HCT116 (cell line): ENCODE data around the gene NGFR. TPM values are rescaled to one million over a fixed set of nuclear protein-coding genes. Genes with fewer than 3 reads are reported as not detected.

ENCODE experiments used
- ATAC-seq: fragments of 200-7000 bp; cut with Tn5 transposase; 2 replicates; pipeline ENCODE4 v1.9.1; 2020; ENCODE audit warnings: mild to moderate bottlenecking, moderate library complexity
- BruUV-seq: library from RNA; stranded (reverse); fragments of 400-500 nt; replicated peaks from 2 replicates; lab custom pipeline; 2021; lab: Mats Ljungman, UMichigan
- CTCF ChIA-PET: fragments of 300-600 bp; sonication (Branson Sonifier 250); formaldehyde crosslinking; loops from one replicate; lab custom pipeline; 2021; ENCODE audit warnings: antibody characterized with exemption; lab: Charles Lee
- POLR2A ChIA-PET: fragments of 300-600, 350-600 bp; sonication (Branson Sonifier 250); formaldehyde crosslinking; loops from one replicate; lab custom pipeline; 2021; ENCODE audit warnings: antibody characterized with exemption; lab: Charles Lee
- RAD21 ChIA-PET, 2 experiments: fragments of 300-600 bp; sonication (Branson Sonifier 250); formaldehyde crosslinking; loops; one replicate each; lab custom pipeline; 2023; ENCODE audit warnings: low total read pairs in 2 of 2; ENCODE audit not compliant: uncharacterized antibody in 2 of 2, unreplicated experiment in 2 of 2, low non-redundant PET in 1 of 2; lab: Charles Lee
- DNase-seq: peaks from one replicate; pipeline ENCODE4 v3.0.0-alpha.2; 2010; ENCODE audit warnings: low read depth, low spot score
- H2AFZ ChIP-seq: fragments of 200-600 bp; shearing (Covaris generic), sonication (generic); 2 replicates; pipeline ENCODE4 v1.6.1; 2017; ENCODE audit warnings: low read depth, mixed run types, mixed read lengths, antibody characterized with exemption, low read length; ENCODE audit not compliant: poor library complexity, severe bottlenecking
- H3K27ac ChIP-seq: 2 replicates; pipeline ENCODE4 v1.5.1; 2012; ENCODE audit warnings: low read depth, low read length
- H3K27me3 ChIP-seq: fragments of 200-600 bp; sonication (generic); 2 replicates; pipeline ENCODE4 v1.6.1; 2016; ENCODE audit warnings: mixed run types, low read length, mixed read lengths; ENCODE audit not compliant: insufficient read depth
- H3K36me3 ChIP-seq, 2 experiments: fragments of 200-500 bp in 1 of 2; fragments of 200-600 bp in 1 of 2; sonication (Bioruptor generic) in 1 of 2; sonication (generic) in 1 of 2; 2 replicates each; pipeline versions ENCODE4 v1.5.1 to v1.6.1; 2014 to 2016; ENCODE audit warnings: low read length in 2 of 2, inconsistent platforms in 1 of 2, mixed read lengths in 1 of 2, mixed run types in 1 of 2; ENCODE audit not compliant: insufficient read depth in 2 of 2, control insufficient read depth in 1 of 2
- H3K4me1 ChIP-seq, 2 experiments: fragments of 200-600 bp in 1 of 2; sonication (generic) in 1 of 2; 2 replicates each; pipeline versions ENCODE4 v1.5.1 to v1.6.1; 2012 to 2017; ENCODE audit warnings: low read length in 2 of 2, inconsistent platforms in 1 of 2, mild to moderate bottlenecking in 1 of 2, mixed read lengths in 1 of 2, mixed run types in 1 of 2, moderate library complexity in 1 of 2; ENCODE audit not compliant: insufficient read depth in 2 of 2, control insufficient read depth in 1 of 2
- H3K4me2 ChIP-seq: fragments of 200-600 bp; sonication (generic); 2 replicates; pipeline ENCODE4 v1.6.1; 2017; ENCODE audit warnings: mixed run types, low read length, mixed read lengths
- H3K4me3 ChIP-seq, 2 experiments: fragments of 200-600 bp in 1 of 2; sonication (generic) in 1 of 2; replicated peaks in 1 of 2; 2 replicates each; pipeline ENCODE4 v1.5.1; 2011 to 2016; ENCODE audit warnings: low read length in 2 of 2, control low read depth in 1 of 2, low read depth in 1 of 2, mild to moderate bottlenecking in 1 of 2, mixed read lengths in 1 of 2, mixed run types in 1 of 2
- H3K79me2 ChIP-seq: fragments of 200-600 bp; sonication (generic); 2 replicates; pipeline ENCODE4 v1.6.1; 2017; ENCODE audit warnings: mild to moderate bottlenecking, mixed run types, low read length, moderate library complexity, mixed read lengths; ENCODE audit not compliant: insufficient read depth
- H3K9ac ChIP-seq: fragments of 200-600 bp; sonication (generic); 2 replicates; pipeline ENCODE4 v1.6.1; 2016; ENCODE audit warnings: low read length, mixed read lengths
- H3K9me2 ChIP-seq: fragments of 200-600 bp; sonication (generic), shearing (Covaris generic); 2 replicates; pipeline ENCODE4 v1.6.1; 2017; ENCODE audit warnings: mixed run types, mild to moderate bottlenecking, moderate library complexity; ENCODE audit not compliant: insufficient read depth
- H3K9me3 ChIP-seq, 2 experiments: fragments of 200-500 bp in 1 of 2; fragments of 200-600 bp in 1 of 2; sonication (Bioruptor generic) in 1 of 2; sonication (generic) in 1 of 2; 2 replicates each; pipeline ENCODE4 v1.6.1; 2014 to 2017; ENCODE audit warnings: low read length in 2 of 2, mixed read lengths in 2 of 2, inconsistent platforms in 1 of 2, low read depth in 1 of 2, mild to moderate bottlenecking in 1 of 2, mixed run types in 1 of 2, moderate library complexity in 1 of 2; ENCODE audit not compliant: control insufficient read depth in 1 of 2, insufficient read depth in 1 of 2
- H4K20me1 ChIP-seq: fragments of 200-600 bp; sonication (generic), shearing (Covaris generic); 2 replicates; pipeline ENCODE4 v1.6.1; 2017; ENCODE audit warnings: mixed run types, mild to moderate bottlenecking, moderate library complexity; ENCODE audit not compliant: insufficient read depth
- CBX3 ChIP-seq: IDR thresholded peaks from 2 replicates; pipeline ENCODE4 v1.6.1; 2012; ENCODE audit warnings: low read depth
- CEBPB ChIP-seq: IDR thresholded peaks from 2 replicates; pipeline ENCODE4 v1.6.1; 2012; ENCODE audit warnings: low read depth
- EGR1 ChIP-seq: IDR thresholded peaks from 2 replicates; pipeline ENCODE4 v1.6.1; 2012; ENCODE audit warnings: low read depth
- REST ChIP-seq: IDR thresholded peaks from 2 replicates; pipeline ENCODE4 v1.6.1; 2012; ENCODE audit warnings: low read depth
- SIN3A ChIP-seq: IDR thresholded peaks from 2 replicates; pipeline ENCODE4 v1.6.1; 2012; ENCODE audit warnings: low read depth
- SRF ChIP-seq: IDR thresholded peaks from 2 replicates; pipeline ENCODE4 v1.6.1; 2012; ENCODE audit warnings: low read depth
- TCF7L2 ChIP-seq: IDR thresholded peaks from 2 replicates; pipeline ENCODE4 v1.7.0; 2011; ENCODE audit warnings: borderline replicate concordance, inconsistent platforms; ENCODE audit not compliant: insufficient read depth, insufficient read length; ENCODE audit errors: extremely low read depth
- intact Hi-C: fragments of 100-400 bp; cut with micrococcal nuclease; formaldehyde crosslinking; loops from 2 replicates; pipeline ENCODE4 v1.10.0; 2022
- total RNA-seq: library from RNA; stranded (reverse); gene quantifications from one replicate; pipeline ENCODE4 v1.2.1, GENCODE V29; 2021; ENCODE audit not compliant: unreplicated experiment
- TF ChIP-seq, protein P1 (sequence below): IDR thresholded peaks from 2 replicates; pipeline ENCODE4 v1.6.1; 2011; ENCODE audit warnings: mild to moderate bottlenecking, low read length, moderate library complexity; ENCODE audit not compliant: insufficient replicate concordance; ENCODE audit errors: extremely low read depth
- TF ChIP-seq, protein P2 (sequence below): IDR thresholded peaks from 2 replicates; pipeline ENCODE4 v1.6.1; 2012

The NGFR gene
- total RNA-seq, 1 experiment from 2014 or later, result 6.1 TPM

- intact Hi-C loops, result no loop called here
- H3K4me3 ChIP-seq, result no peak overlapping the region
- no peaks in the 10 kb centered on the region for H3K4me1 ChIP-seq
- TF ChIP-seq EGR1, result no peak
- TF ChIP-seq SIN3A, result no peak
- no peak for TF ChIP-seq REST
- no peak for TF ChIP-seq CEBPB
- no peak for TF ChIP-seq TCF7L2
- TF ChIP-seq CBX3, result no peak
- TF ChIP-seq, protein P1, sequence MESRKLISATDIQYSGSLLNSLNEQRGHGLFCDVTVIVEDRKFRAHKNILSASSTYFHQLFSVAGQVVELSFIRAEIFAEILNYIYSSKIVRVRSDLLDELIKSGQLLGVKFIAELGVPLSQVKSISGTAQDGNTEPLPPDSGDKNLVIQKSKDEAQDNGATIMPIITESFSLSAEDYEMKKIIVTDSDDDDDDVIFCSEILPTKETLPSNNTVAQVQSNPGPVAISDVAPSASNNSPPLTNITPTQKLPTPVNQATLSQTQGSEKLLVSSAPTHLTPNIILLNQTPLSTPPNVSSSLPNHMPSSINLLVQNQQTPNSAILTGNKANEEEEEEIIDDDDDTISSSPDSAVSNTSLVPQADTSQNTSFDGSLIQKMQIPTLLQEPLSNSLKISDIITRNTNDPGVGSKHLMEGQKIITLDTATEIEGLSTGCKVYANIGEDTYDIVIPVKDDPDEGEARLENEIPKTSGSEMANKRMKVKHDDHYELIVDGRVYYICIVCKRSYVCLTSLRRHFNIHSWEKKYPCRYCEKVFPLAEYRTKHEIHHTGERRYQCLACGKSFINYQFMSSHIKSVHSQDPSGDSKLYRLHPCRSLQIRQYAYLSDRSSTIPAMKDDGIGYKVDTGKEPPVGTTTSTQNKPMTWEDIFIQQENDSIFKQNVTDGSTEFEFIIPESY, result no peak
- TF ChIP-seq, protein P2, sequence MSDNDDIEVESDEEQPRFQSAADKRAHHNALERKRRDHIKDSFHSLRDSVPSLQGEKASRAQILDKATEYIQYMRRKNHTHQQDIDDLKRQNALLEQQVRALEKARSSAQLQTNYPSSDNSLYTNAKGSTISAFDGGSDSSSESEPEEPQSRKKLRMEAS, result no peak
- no peak for TF ChIP-seq SRF
- H3K9me2 ChIP-seq, result no peaks in the 10 kb centered on the region
- POLR2A ChIA-PET, result no interaction called here
- H3K9ac ChIP-seq, result no peak overlapping the region
- no peaks in the 10 kb centered on the region; a peak in 1 of 4 replicates for H3K9me3 ChIP-seq
- RAD21 ChIA-PET, result no interaction called here
- DNase-seq, result no peak
- no peak overlapping the region for H3K4me2 ChIP-seq
- H2AFZ ChIP-seq, result no peak overlapping the region
- no peaks in the 10 kb centered on the region; the same call in 1 of the 2 replicates for H3K27me3 ChIP-seq
- no peaks in the 10 kb centered on the region for H3K79me2 ChIP-seq
- CTCF ChIA-PET, result interaction anchor here (0.9 to 2.2 kb wide), 3 partner anchors 10 to 138 kb away, joined by 3 to 8 read pairs (median 5); no protein-coding TSS in a partner anchor
- H4K20me1 ChIP-seq, result no peaks in the 10 kb centered on the region
- no peak for ATAC-seq
- BruUV-seq, result no TSS peak
- H3K36me3 ChIP-seq, result no peaks in the 10 kb centered on the region
- H3K27ac ChIP-seq, result no peak overlapping the region
Observed at GRCh38 chr17:49545806-49546545, 50.9 kb downstream of the NGFR start.
